Activated T-helper 17 cell treated with anti-CD3 and anti-CD28 coated beads, Interleukin-2, amount 50 U/mL, for 72 hours (primary cell): ENCODE results near the gene NALCN. TPM values are rescaled to one million over a fixed set of nuclear protein-coding genes. Genes with fewer than 3 reads are reported as not detected.

Source experiments
- ATAC-seq: fragments of 150-1000 bp; cut with Tn5 transposase; replicated peaks from 2 replicates; pipeline ENCODE4 v1.10.0; 2021; ENCODE audit warnings: mild to moderate bottlenecking, moderate library complexity
- H3K27ac Mint-ChIP-seq: one replicate; pipeline ENCODE4 v1.8.0; 2022; ENCODE audit warnings: mixed read lengths
- H3K27me3 Mint-ChIP-seq: one replicate; pipeline ENCODE4 v1.8.0; 2022; ENCODE audit warnings: mixed read lengths
- H3K36me3 Mint-ChIP-seq: one replicate; pipeline ENCODE4 v1.8.0; 2022; ENCODE audit warnings: low read depth, mild to moderate bottlenecking, mixed read lengths
- H3K4me1 Mint-ChIP-seq: one replicate; pipeline ENCODE4 v1.8.0; 2022; ENCODE audit warnings: mixed read lengths
- H3K4me3 Mint-ChIP-seq: one replicate; pipeline ENCODE4 v1.8.0; 2022; ENCODE audit warnings: mild to moderate bottlenecking, mixed read lengths
- H3K9me3 Mint-ChIP-seq: one replicate; pipeline ENCODE4 v1.8.0; 2022; ENCODE audit warnings: mixed read lengths
- total RNA-seq, 2 donors: library from RNA; stranded (reverse); gene quantifications; one replicate each; pipeline ENCODE4 v1.2.3, GENCODE V29; 2022

The NALCN gene
- total RNA-seq, 2 donors from 2014 or later: not detected

DNA sequence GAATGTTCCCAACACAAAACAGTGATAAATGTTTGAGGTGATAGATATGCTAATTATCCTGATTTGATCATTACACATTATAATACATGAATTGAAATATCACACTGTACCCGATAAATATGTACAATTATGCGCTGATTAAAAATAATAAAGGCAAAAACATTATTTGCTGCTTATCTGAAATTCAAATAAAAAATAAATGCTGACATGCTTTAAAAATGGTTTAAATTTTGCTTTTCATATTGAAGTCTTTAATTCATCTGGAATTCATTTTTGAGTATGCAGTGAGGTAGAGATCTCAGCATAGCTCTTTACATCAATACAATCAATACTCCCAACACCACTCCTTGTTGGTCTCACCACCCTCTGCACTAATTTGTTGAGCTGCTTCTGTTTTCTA is 330.8 kb downstream of the NALCN start:
- Mint-ChIP-seq H3K27me3 (peaks cover 12% of the 10 kb centered on the region), H3K9me3 (no peaks in the 10 kb centered on the region), H3K27ac (no peak overlapping the region), H3K4me1 (no peaks in the 10 kb centered on the region), H3K4me3 (no peak overlapping the region), H3K36me3 (no peaks in the 10 kb centered on the region)
- ATAC-seq: no peak

DNA sequence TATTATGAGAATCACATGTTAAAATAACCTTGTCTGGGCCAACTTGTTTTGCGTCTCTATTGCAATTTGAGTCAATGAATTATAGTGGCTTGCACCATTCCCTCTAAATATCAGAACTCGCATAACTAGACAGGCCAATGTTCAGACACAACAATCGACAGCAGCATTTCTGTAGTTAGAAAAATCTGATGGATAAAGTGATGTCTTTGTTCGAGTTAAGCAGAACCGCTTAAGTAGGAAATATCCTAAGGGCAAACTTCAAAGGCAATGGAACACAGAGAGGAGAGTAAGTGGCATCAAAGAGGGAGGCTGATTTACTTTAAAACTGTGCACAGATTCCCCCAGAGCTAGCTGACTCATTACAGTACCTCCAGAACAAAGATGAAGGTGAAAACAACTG is 333.9 kb downstream of the NALCN start:
- H3K4me1 Mint-ChIP-seq: no peaks in the 10 kb centered on the region
- no peak for ATAC-seq
- no peaks in the 10 kb centered on the region for H3K36me3 Mint-ChIP-seq
- H3K27me3 Mint-ChIP-seq: peaks cover 8% of the 10 kb centered on the region
- no peak overlapping the region for H3K27ac Mint-ChIP-seq
- no peak overlapping the region for H3K4me3 Mint-ChIP-seq
- peaks cover 6% of the 10 kb centered on the region for H3K9me3 Mint-ChIP-seq

- no peaks in the 10 kb centered on the region for H3K36me3 Mint-ChIP-seq
- no peak overlapping the region for H3K27ac Mint-ChIP-seq
- peaks cover 6% of the 10 kb centered on the region for H3K9me3 Mint-ChIP-seq
- H3K27me3 Mint-ChIP-seq: peaks cover 8% of the 10 kb centered on the region
- H3K4me1 Mint-ChIP-seq: no peaks in the 10 kb centered on the region
- ATAC-seq: no peak
- no peak overlapping the region for H3K4me3 Mint-ChIP-seq
These were observed 335.7 kb downstream of the NALCN start for GRCh38 chr13:101080616-101081015.

DNA sequence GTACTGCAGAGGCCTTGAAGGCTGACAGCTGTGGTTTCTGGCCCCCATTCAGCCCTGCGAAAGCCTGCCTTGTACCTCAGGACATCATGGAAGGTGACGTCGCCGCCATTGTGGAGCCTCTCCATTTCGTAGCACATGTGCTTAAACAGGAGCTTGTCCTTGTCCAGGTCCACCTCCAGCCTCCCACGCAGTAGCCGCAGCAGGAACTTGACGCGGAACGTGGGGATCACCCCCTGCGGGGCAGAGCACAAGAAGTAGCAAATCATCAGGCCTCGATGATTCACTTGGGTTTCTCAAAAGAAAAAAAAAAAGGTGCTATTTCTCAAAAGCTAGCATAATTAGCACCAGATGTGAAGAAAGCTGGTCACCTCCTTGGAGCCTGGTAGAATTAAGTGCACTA is 351.0 kb downstream of the NALCN start:
- Mint-ChIP-seq H3K36me3 (no peaks in the 10 kb centered on the region), H3K9me3 (peaks cover 4% of the 10 kb centered on the region), H3K4me3 (no peak overlapping the region), H3K4me1 (no peaks in the 10 kb centered on the region), H3K27me3 (peaks cover 28% of the 10 kb centered on the region), H3K27ac (no peak overlapping the region)
- no peak for ATAC-seq

- Mint-ChIP-seq H3K4me1 (no peaks in the 10 kb centered on the region), H3K4me3 (no peak overlapping the region), H3K9me3 (no peaks in the 10 kb centered on the region), H3K27ac (no peak overlapping the region), H3K27me3 (peaks cover 31% of the 10 kb centered on the region), H3K36me3 (no peaks in the 10 kb centered on the region)
- no peak for ATAC-seq
These were observed 356.5 kb downstream of the NALCN start for GRCh38 chr13:101059793-101060192.

DNA sequence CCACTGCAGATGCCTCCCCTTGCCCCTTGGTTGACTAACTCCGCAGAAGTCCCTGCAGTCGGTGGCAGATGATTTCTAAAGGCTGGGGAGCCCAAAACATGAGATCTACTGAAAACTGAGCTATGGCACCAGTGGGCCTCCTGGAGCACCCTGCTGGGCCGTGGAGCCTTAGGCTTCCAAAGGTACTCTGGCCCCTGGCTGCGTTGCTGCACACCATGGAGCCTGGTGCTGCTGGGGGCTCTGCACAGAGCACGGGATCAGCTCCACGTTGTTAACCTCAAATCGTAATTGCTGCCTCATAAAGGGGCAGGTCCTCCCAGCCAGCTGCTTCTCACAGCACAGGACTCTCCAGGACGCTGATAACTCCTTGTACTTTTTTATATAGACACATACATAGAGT is 357.5 kb downstream of the NALCN start:
- Mint-ChIP-seq H3K4me3 (no peak overlapping the region), H3K4me1 (no peaks in the 10 kb centered on the region)
- ATAC-seq: no peak

GRCh38 chr13:101053301-101054093 is 362.8 kb downstream of the NALCN start:
- ATAC-seq: no peak
- peaks cover 14% of the 10 kb centered on the region for H3K27me3 Mint-ChIP-seq
- H3K36me3 Mint-ChIP-seq: no peaks in the 10 kb centered on the region
- no peaks in the 10 kb centered on the region for H3K4me1 Mint-ChIP-seq
- H3K27ac Mint-ChIP-seq: no peak overlapping the region
- no peaks in the 10 kb centered on the region for H3K9me3 Mint-ChIP-seq
- no peak overlapping the region for H3K4me3 Mint-ChIP-seq

More for the DNA sequence above, 357.5 kb downstream of the NALCN start:
- H3K36me3 Mint-ChIP-seq: no peaks in the 10 kb centered on the region
- H3K27ac Mint-ChIP-seq: no peak overlapping the region
- H3K9me3 Mint-ChIP-seq: no peaks in the 10 kb centered on the region
- peaks cover 31% of the 10 kb centered on the region for H3K27me3 Mint-ChIP-seq

GRCh38 chr13:101049166-101049850 is 367.0 kb downstream of the NALCN start:
- Mint-ChIP-seq H3K36me3 (no peaks in the 10 kb centered on the region), H3K9me3 (peaks cover 7% of the 10 kb centered on the region), H3K4me3 (no peak overlapping the region), H3K4me1 (no peaks in the 10 kb centered on the region), H3K27ac (no peak overlapping the region), H3K27me3 (peaks cover 15% of the 10 kb centered on the region)
- ATAC-seq: no peak

DNA sequence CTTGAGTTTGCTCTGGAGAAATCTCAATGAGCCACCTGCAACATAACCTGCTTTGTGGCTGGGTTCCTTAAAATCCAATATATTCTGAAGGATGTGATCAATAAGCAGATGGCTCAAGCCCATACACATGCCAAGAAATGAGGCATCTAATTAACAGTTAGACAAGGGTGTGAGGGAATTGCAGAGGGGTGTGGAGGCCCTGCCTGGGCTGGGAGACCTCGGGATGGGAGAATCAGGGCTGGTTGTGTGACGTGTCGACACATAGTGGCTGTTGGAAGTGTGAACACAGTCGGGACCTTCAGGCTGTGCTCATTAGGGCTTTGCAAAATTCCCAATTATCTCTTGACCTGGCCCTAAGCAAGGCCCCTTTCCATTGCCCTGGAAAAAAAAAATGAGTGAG is 379.8 kb downstream of the NALCN start:
- Mint-ChIP-seq H3K4me3 (no peak overlapping the region), H3K27me3 (peaks cover 12% of the 10 kb centered on the region), H3K27ac (no peak overlapping the region), H3K36me3 (no peaks in the 10 kb centered on the region), H3K4me1 (no peaks in the 10 kb centered on the region), H3K9me3 (peaks cover 10% of the 10 kb centered on the region)
- ATAC-seq: no peak

DNA sequence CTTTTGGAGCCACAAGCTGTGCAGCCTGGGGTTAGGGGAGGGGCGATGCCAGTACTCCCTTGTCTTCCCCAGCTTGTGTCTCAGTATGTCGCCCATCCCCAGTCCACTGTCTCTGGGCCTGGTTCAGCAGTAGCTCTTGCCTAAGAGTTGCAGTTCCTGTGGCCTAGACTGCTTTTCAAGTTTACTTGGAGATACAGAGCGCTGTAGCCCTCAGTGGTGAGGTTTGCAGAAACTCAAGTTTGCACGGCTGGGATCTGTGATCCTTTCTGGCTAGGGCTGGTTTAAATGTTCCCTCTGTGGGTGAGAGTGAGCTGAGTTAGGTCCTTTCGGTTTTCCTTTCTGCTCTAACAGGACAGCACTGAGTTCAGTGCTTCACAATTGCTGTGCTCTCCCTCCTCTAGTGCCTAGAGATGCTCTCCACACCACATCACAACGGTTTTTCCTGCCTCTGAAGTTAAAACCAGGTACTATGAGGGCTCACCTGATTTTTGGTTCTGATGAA is 381.1 kb downstream of the NALCN start:
- Mint-ChIP-seq H3K9me3 (peaks cover 10% of the 10 kb centered on the region), H3K4me1 (no peaks in the 10 kb centered on the region), H3K27ac (no peak overlapping the region), H3K27me3 (peaks cover 12% of the 10 kb centered on the region), H3K4me3 (no peak overlapping the region), H3K36me3 (no peaks in the 10 kb centered on the region)
- ATAC-seq: no peak

DNA sequence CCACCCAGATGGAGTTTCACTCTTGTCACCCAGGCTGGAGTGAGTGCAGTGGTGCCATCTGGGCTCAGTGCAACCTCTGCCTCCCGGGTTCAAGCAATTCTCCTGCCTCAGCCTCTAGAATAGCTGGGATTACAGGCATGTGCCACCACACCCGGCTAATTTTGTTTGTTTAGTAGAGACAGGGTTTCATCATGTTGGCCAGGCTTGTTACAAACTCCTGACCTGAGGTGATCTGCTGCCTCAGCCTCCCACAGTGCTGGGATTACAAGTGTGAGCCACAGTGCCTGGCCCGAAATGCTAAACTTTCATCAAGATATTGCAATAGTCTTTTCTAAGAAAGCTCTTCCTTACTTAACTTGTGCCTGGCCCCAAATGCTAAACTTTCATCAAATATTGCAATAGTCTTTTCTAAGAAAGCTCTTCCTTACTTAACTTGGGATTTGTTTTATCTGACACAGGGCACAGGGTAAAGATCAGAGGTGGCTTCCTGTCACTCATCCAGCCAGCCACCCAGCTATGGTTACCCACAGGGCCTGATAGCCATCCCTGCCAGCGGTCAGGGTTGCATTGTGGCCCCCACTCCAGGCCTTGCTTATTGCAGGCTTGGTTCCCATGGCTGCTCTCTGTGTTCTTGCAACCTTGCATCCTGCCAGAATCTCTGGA is 389.4 kb downstream of the NALCN start:
- no peak for ATAC-seq
- no peak overlapping the region for H3K4me3 Mint-ChIP-seq
- no peaks in the 10 kb centered on the region for H3K27me3 Mint-ChIP-seq
- H3K9me3 Mint-ChIP-seq: no peaks in the 10 kb centered on the region
- no peak overlapping the region for H3K27ac Mint-ChIP-seq
- H3K4me1 Mint-ChIP-seq: no peaks in the 10 kb centered on the region
- no peaks in the 10 kb centered on the region for H3K36me3 Mint-ChIP-seq

DNA sequence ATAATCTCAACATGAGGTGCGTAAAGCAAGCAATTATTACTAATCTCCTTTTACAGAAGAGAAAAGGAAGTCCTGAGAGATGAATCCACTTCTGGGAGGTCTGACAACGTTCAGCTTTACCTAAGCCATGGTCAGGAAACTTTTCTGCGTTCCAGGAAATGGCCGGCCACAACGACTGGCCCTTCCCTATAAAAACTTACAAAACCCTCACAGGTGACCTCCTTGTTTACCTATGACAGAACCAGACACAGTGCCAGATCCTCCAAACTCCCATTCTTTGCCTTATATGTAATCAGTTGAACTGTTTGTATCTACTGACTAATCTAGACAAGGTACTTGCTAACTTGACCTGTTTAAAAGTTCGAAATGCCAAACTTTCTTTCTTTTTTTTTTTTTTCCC is 390.0 kb downstream of the NALCN start:
- Mint-ChIP-seq H3K4me1 (no peaks in the 10 kb centered on the region), H3K4me3 (no peak overlapping the region)
- no peak for ATAC-seq

DNA sequence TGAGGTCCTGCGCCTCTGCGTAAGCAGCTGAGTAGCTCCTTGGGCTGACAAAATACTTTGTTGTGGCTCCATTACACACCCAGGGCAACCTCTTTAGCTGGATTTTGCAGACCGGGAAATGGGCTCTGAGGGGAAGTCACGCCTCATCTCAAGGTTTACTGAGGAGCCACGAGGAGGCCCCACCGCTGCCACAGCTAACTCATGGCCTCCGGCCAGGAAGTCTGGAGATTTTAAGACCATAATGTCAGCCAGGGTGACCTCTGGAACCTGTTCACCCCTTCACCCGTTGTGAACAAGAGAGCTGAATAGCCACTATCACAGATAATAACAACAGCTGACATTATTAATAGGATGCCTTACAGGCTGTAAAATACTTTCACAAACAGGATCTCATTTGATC is 390.4 kb downstream of the NALCN start:
- H3K9me3 Mint-ChIP-seq: no peaks in the 10 kb centered on the region
- no peak for ATAC-seq
- H3K27me3 Mint-ChIP-seq: no peaks in the 10 kb centered on the region
- H3K27ac Mint-ChIP-seq: no peak overlapping the region
- H3K4me1 Mint-ChIP-seq: no peaks in the 10 kb centered on the region
- H3K36me3 Mint-ChIP-seq: no peaks in the 10 kb centered on the region
- no peak overlapping the region for H3K4me3 Mint-ChIP-seq

More for the DNA sequence above, 390.0 kb downstream of the NALCN start:
- no peaks in the 10 kb centered on the region for H3K36me3 Mint-ChIP-seq
- no peaks in the 10 kb centered on the region for H3K9me3 Mint-ChIP-seq
- no peaks in the 10 kb centered on the region for H3K27me3 Mint-ChIP-seq
- no peak overlapping the region for H3K27ac Mint-ChIP-seq

DNA sequence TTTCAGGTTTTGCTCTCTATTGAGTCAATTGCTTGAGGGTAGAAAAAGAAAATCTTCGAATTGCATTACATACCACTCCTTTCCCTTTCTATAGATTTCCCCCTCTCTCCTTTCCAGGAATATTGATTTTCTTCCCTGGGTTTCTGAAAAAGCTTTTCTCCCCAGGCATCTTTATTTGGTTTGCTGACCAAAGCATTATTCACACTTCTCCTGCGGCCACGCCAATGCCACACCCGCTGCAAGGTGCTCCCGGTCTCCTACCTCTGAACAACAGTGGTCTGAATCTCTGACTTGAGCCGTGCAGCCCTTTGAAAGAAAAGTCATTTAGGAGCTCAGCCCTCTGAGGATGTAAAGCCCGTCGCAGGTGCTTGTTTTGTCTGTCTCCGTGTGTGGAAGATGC is 390.8 kb downstream of the NALCN start:
- H3K27ac Mint-ChIP-seq: no peak overlapping the region
- no peak for ATAC-seq
- no peaks in the 10 kb centered on the region for H3K9me3 Mint-ChIP-seq
- H3K36me3 Mint-ChIP-seq: no peaks in the 10 kb centered on the region
- H3K4me3 Mint-ChIP-seq: no peak overlapping the region
- H3K27me3 Mint-ChIP-seq: no peaks in the 10 kb centered on the region
- no peaks in the 10 kb centered on the region for H3K4me1 Mint-ChIP-seq

DNA sequence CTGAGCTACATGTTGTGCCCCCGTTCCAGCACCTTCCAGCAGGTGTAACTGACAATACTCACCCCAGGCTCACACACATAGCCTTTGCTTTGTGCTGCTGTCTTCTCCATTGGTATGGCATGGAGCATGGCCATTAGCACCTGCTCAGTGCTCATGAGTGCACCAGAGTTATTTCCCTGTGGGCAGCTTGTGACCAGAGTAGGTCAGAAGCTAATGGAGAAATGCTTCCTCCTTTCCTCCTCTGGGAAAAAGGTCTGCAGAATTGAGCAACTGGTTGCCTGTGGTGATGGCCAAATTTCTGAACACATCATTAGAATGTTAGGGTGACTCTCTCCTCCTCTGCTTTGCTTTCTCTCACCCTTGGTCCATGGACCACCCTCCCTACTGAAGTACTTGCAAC is 397.2 kb downstream of the NALCN start:
- Mint-ChIP-seq H3K9me3 (no peaks in the 10 kb centered on the region), H3K36me3 (no peaks in the 10 kb centered on the region), H3K27me3 (peaks cover 20% of the 10 kb centered on the region)

More for the DNA sequence above, 397.2 kb downstream of the NALCN start:
- no peak overlapping the region for H3K27ac Mint-ChIP-seq
- H3K4me3 Mint-ChIP-seq: no peak overlapping the region
- no peaks in the 10 kb centered on the region for H3K4me1 Mint-ChIP-seq
- ATAC-seq: no peak
